MM.1S (cell line): ENCODE results near the gene SPACA1.

Source experiments
- EZH2 ChIP-seq: fragments of 300-600 bp; sonication (generic); optimal IDR thresholded peaks from 2 replicates; pipeline ENCODE3; 2017; ENCODE audit warnings: low read depth, mild to moderate bottlenecking, antibody characterized with exemption, low read length, mixed read lengths
- EZH2phosphoT487 ChIP-seq: fragments of 300-600 bp; sonication (generic); IDR thresholded peaks from 2 replicates; pipeline ENCODE4 v1.6.1; 2018; ENCODE audit warnings: antibody characterized with exemption, low read length
- TF ChIP-seq, protein P1 (sequence below): fragments of 300-600 bp; sonication (generic); IDR thresholded peaks from 2 replicates; pipeline ENCODE4 v1.5.1; 2016; ENCODE audit warnings: antibody characterized with exemption, low read length, mixed read lengths

DNA sequence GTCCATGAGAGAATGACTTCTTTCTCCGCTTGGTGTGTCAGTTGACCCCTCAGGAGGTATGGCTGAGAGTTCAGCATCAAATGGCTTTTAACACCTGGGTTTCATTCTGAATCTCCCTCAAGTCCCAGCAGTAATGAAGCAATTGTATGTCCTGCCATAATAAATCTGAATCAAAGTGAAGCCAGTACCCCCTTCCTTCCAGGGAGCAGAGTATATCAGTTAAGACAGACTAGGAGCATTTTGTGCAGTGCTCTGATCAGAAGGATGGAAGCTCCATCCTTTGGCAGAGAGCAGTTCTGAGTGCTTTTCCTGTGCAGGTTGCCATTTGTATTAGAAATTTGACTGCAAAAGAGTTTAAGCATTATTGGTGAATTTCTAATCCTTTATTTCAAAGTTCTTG, 46.9 kb upstream of the SPACA1 start:
- TF ChIP-seq, protein P1, sequence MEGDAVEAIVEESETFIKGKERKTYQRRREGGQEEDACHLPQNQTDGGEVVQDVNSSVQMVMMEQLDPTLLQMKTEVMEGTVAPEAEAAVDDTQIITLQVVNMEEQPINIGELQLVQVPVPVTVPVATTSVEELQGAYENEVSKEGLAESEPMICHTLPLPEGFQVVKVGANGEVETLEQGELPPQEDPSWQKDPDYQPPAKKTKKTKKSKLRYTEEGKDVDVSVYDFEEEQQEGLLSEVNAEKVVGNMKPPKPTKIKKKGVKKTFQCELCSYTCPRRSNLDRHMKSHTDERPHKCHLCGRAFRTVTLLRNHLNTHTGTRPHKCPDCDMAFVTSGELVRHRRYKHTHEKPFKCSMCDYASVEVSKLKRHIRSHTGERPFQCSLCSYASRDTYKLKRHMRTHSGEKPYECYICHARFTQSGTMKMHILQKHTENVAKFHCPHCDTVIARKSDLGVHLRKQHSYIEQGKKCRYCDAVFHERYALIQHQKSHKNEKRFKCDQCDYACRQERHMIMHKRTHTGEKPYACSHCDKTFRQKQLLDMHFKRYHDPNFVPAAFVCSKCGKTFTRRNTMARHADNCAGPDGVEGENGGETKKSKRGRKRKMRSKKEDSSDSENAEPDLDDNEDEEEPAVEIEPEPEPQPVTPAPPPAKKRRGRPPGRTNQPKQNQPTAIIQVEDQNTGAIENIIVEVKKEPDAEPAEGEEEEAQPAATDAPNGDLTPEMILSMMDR = no peak
- TF ChIP-seq EZH2 = no peak
- TF ChIP-seq EZH2phosphoT487 = no peak
